Activated naive CD4-positive, alpha-beta T cell treated with anti-CD3 and anti-CD28 coated beads, Interleukin-2, amount 50 U/mL, for 72 hours (primary cell): ENCODE data around the gene C14orf180. TPM values are rescaled to one million over a fixed set of nuclear protein-coding genes. Genes with fewer than 3 reads are reported as not detected.

Experiments used
- ATAC-seq, 2 donors: fragments of 150-1000 bp; cut with Tn5 transposase; 2 replicates each; pipeline ENCODE4 v1.10.0; 2021; ENCODE audit warnings: mild to moderate bottlenecking in 2 of 2, moderate library complexity in 2 of 2
- DNase-seq, 2 donors: peaks; one replicate each; pipeline ENCODE4 v3.0.0; 2021 to 2022; ENCODE audit warnings: low spot score in 2 of 2
- H3K27ac Mint-ChIP-seq, 2 donors: one replicate each; pipeline ENCODE4 v1.8.0; 2022; ENCODE audit warnings: mild to moderate bottlenecking in 2 of 2, mixed read lengths in 2 of 2
- H3K36me3 Mint-ChIP-seq, 2 donors: one replicate each; pipeline ENCODE4 v1.8.0; 2022; ENCODE audit warnings: mixed read lengths in 2 of 2
- H3K9me3 Mint-ChIP-seq, 2 donors: one replicate each; pipeline ENCODE4 v1.8.0; 2022; ENCODE audit warnings: mixed read lengths in 2 of 2
- total RNA-seq, 2 donors: library from RNA; stranded (reverse); gene quantifications; one replicate each; pipeline ENCODE4 v1.2.3, GENCODE V29; 2022

C14orf180 gene
- total RNA-seq, 2 donors from 2014 or later: not detected

GRCh38 chr14:104594310-104595046 lies 14.9 kb downstream of the C14orf180 start:
- ATAC-seq: no peak
- H3K36me3 Mint-ChIP-seq: no peaks in the 10 kb centered on the region
- no peak overlapping the region for H3K27ac Mint-ChIP-seq

GRCh38 chr14:104595116-104595675 lies 15.6 kb downstream of the C14orf180 start:
- ATAC-seq (no peak), DNase-seq (no peak)
- Mint-ChIP-seq H3K36me3 (no peaks in the 10 kb centered on the region), H3K9me3 (no peaks in the 10 kb centered on the region), H3K27ac (no peak overlapping the region)

More at GRCh38 chr14:104594310-104595046, 14.9 kb downstream of the C14orf180 start:
- no peak for DNase-seq
- no peaks in the 10 kb centered on the region for H3K9me3 Mint-ChIP-seq

DNA sequence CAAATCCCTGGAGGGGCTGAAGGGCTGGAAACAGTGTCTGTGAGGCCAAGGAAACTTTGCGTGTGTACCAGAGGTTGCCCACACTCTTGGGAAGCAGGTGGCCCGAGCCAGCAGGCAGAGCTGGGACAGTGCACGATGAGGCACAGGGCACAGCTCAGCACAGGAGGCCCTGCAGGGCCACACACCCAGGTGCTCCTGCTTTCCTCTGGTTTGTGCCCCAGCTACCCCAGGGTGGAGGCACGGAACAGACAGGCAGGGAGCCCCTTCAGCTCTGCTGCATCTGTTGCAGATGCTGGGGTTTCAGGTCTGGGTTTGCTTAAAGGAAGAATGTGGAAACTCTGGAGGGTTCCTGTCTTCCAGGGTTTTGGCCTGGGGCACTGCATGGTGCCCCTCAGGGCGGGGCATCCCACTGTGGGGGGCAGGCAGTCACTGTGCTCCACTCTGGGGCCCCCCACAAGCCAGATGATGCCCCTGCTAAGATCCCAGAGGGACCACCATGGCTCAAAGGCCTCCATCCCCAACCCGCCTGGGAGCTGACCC lies 16.4 kb downstream of the C14orf180 start:
- ATAC-seq (no peak), DNase-seq (no peak)
- H3K27ac Mint-ChIP-seq: no peak overlapping the region
- H3K9me3 Mint-ChIP-seq: no peaks in the 10 kb centered on the region
- no peaks in the 10 kb centered on the region for H3K36me3 Mint-ChIP-seq

GRCh38 chr14:104596451-104596918 lies 16.9 kb downstream of the C14orf180 start:
- ATAC-seq (no peak), DNase-seq (no peak)
- no peak overlapping the region for H3K27ac Mint-ChIP-seq
- H3K9me3 Mint-ChIP-seq: no peaks in the 10 kb centered on the region
- no peaks in the 10 kb centered on the region for H3K36me3 Mint-ChIP-seq

- Mint-ChIP-seq H3K36me3 (no peaks in the 10 kb centered on the region), H3K27ac (no peak overlapping the region)
- ATAC-seq: no peak
Measured at GRCh38 chr14:104596927-104597351, 17.4 kb downstream of the C14orf180 start.

GRCh38 chr14:104597576-104597975 lies 18.0 kb downstream of the C14orf180 start:
- Mint-ChIP-seq H3K27ac (no peak overlapping the region), H3K9me3 (no peaks in the 10 kb centered on the region), H3K36me3 (no peaks in the 10 kb centered on the region)
- DNase-seq (no peak), ATAC-seq (no peak)

More at GRCh38 chr14:104596927-104597351, 17.4 kb downstream of the C14orf180 start:
- H3K9me3 Mint-ChIP-seq: no peaks in the 10 kb centered on the region
- no peak for DNase-seq

- no peaks in the 10 kb centered on the region for H3K9me3 Mint-ChIP-seq
- no peak for DNase-seq
- no peak overlapping the region for H3K27ac Mint-ChIP-seq
- H3K36me3 Mint-ChIP-seq: no peaks in the 10 kb centered on the region
- no peak for ATAC-seq
Measured at GRCh38 chr14:104598039-104598909, 18.7 kb downstream of the C14orf180 start.

DNA sequence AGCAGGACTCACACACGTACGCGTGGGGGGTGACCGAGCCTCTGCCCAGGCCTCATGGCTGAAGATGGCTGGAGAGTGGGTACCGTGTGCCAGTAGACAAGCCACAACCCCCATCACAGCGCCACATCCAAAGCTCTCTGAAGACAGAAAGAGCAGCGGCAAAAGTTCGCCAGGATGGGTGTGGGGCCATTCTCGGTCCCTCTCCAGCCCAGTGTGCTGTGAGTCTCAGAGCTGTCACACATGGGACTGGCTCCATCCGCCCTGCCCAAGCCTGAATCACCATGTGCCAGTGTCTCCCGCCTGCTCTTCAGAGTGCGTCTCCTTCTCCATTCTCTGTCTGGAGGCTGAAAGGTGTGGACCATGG lies 19.3 kb downstream of the C14orf180 start:
- Mint-ChIP-seq H3K36me3 (no peaks in the 10 kb centered on the region), H3K9me3 (no peaks in the 10 kb centered on the region), H3K27ac (no peak overlapping the region)
- DNase-seq: no peak
- no peak for ATAC-seq

DNA sequence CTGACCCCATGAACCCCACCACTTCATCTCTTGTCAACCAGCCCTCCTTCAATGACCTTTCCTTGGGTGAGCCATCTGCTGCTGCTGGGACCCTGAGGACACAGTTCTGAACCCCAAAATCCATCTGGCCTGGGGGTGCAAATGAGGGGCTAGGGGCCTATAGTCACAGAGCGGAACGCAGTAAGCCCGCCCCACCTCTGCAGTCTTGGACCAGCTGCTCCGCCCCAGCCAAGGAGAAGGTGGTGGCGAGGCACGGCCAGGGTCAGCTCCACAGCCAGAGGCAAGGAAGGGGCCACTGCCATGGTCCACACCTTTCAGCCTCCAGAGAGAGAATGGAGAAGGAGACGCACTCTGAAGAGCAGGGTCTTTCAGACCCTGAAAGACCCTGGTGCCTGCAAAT lies 19.9 kb downstream of the C14orf180 start:
- no peak overlapping the region for H3K27ac Mint-ChIP-seq
- H3K36me3 Mint-ChIP-seq: no peaks in the 10 kb centered on the region
- ATAC-seq: no peak
- no peaks in the 10 kb centered on the region for H3K9me3 Mint-ChIP-seq
- no peak for DNase-seq

DNA sequence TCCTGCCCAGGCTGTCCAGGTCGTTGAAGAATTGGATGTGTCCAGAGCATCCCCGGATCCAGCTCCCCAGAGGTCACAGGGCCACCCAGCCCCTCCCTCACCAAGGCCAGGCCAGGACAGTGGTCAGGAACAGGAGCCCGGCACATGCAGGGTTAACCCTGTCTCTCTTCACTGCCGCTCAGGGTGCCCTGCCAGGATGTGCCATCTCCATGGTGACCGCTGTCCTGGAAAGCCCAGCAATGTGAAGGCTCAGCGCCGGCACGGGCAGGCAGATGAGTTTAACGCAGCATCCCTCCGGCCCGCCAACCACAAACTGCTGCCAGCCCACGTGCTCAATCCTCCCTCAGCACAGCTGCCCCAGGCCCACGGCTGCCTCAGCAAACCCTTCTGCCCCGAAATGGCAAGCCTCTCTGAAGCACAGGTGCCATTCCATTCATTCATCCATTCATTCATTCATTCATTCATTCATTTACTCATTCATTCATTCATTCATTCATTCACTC lies 20.6 kb downstream of the C14orf180 start:
- Mint-ChIP-seq H3K27ac (no peak overlapping the region), H3K9me3 (no peaks in the 10 kb centered on the region), H3K36me3 (no peaks in the 10 kb centered on the region)
- ATAC-seq (no peak), DNase-seq (no peak)

DNA sequence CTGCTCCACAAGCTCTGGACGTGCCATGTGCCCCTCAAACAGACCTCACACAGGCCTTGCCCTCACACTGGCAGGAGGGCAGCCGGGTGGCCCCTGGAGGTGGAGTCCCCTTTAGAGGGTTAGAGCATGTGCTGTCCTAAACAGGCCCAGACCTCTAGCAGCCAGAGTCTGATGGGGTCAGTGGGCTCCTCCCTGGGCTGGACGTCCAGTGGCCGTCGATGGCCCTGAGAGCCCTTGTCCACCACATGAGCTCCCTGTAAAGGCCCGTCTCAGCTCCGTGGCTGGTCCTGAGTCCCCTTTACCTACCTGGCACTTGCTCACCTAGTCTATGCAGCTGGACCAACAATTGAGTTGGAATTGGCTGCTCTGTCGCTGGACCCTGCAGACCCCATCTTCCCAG lies 21.2 kb downstream of the C14orf180 start:
- ATAC-seq (no peak), DNase-seq (no peak)
- H3K9me3 Mint-ChIP-seq: no peaks in the 10 kb centered on the region
- H3K36me3 Mint-ChIP-seq: no peaks in the 10 kb centered on the region
- H3K27ac Mint-ChIP-seq: no peak overlapping the region

DNA sequence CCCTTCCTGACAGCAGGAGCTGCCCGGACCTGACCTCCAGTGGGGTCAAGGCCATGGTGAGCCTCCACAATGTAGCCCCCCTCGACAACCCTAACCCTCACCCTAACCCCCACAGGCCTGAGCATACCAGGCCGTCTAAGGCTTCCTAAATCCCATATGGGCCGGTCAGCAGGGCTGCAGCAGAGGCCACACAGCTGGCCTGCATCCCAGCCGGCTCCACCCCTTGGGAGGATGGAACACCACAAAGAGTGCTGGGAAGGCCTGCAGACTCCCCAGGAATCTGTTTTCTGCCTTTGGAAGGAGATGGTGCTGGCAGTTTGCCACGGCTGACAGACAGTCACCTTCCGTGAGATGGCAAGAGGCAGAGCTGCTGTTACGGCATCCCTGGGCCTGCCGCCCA lies 22.2 kb downstream of the C14orf180 start:
- no peaks in the 10 kb centered on the region for H3K9me3 Mint-ChIP-seq
- no peak overlapping the region for H3K27ac Mint-ChIP-seq
- H3K36me3 Mint-ChIP-seq: no peaks in the 10 kb centered on the region
- ATAC-seq: no peak
- DNase-seq: no peak

GRCh38 chr14:104602315-104602932 lies 22.9 kb downstream of the C14orf180 start:
- no peak overlapping the region for H3K27ac Mint-ChIP-seq
- H3K9me3 Mint-ChIP-seq: no peaks in the 10 kb centered on the region
- H3K36me3 Mint-ChIP-seq: no peaks in the 10 kb centered on the region
- ATAC-seq (no peak), DNase-seq (peak in 1 of 2 donors; percentile 42)

DNA sequence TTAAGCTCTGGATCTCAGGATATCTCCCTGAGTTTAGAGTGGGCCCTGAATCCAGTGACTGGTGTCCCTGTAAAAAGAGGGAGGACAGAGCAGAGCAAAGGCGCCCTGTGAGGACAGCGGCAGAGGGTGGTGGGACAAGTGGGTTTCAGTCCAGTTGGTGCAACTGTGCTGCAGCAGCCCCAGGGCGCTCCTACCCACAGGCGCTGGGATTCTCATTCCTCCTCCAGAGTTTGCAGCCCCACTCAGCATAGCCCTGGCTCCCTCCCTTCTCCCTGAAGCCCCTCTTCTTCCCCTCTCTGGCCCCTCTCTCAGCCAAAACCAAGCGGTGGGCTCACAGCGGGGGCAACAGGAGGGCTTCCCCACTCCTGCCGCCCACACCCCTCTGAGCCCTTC lies 23.4 kb downstream of the C14orf180 start:
- Mint-ChIP-seq H3K9me3 (no peaks in the 10 kb centered on the region), H3K36me3 (no peaks in the 10 kb centered on the region), H3K27ac (no peak overlapping the region)
- DNase-seq (peak in 1 of 2 donors; percentile 45), ATAC-seq (no peak)

GRCh38 chr14:104603711-104604401 lies 24.3 kb downstream of the C14orf180 start:
- no peak for ATAC-seq
- DNase-seq: peak in 1 of 2 donors; percentile 49
- peak overlapping the region in 1 of 2 donors; percentile 9 for H3K27ac Mint-ChIP-seq
- H3K36me3 Mint-ChIP-seq: no peaks in the 10 kb centered on the region
- no peaks in the 10 kb centered on the region for H3K9me3 Mint-ChIP-seq
